Stimulated activated CD4-positive, alpha-beta T cell treated with anti-CD3 and anti-CD28 coated beads, Interleukin-12 subunit alpha, Interleukin-12 subunit beta, amount 100 ng/mL, for 48 hours (primary cell): Measurements from ENCODE around the gene TMEM176A.
"Not testable (repeated sequence)": the region's sequence is repeated elsewhere in the genome, so short reads cannot be mapped to it uniquely, and the experiment has no call there.

Source experiments
- DNase-seq, 3 donors: peaks; one replicate each; pipeline ENCODE4 v3.0.0-alpha.2; 2020; ENCODE audit warnings: low read depth in 2 of 3, low spot score in 1 of 3

TMEM176A gene

DNA sequence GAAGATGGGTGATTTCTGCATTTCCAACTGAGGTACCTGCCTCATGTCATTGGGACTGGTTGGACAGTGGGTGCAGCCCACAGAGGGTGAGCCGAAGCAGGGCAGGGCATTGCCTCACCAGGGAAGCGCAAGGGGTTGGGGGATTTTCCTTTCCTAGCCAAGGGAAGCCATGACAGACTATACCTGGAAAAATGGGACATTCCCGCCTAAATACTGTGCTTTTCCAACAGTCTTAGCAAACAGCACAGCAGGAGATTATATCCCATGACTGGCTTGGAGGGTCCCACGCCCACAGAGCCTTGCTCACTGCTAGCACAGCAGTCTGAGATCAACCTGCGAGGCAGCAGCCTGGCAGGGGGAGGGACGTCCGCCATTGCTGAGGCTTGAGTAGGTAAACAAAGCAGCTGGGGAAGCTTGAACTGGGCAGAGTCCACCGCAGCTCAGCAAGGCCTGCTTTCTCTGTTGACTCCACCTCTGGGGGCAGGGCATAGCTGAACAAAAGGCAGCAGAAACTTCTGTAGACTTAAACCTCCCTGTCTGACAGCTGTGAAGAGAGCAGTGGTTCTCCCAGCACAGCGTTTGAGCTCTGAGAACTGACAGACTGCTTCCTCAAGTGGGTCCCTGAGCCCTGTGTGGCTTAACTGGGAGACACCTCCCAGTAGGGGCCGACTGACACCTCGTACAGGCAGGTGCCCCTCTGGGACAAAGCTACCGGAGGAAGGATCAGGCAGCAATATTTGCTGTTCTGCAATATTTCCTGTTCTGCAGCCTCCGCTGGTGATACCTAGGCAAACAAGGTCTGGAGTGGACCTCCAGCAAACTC, 7.3 kb downstream of the TMEM176A start:
- not testable (repeated sequence) for DNase-seq

DNA sequence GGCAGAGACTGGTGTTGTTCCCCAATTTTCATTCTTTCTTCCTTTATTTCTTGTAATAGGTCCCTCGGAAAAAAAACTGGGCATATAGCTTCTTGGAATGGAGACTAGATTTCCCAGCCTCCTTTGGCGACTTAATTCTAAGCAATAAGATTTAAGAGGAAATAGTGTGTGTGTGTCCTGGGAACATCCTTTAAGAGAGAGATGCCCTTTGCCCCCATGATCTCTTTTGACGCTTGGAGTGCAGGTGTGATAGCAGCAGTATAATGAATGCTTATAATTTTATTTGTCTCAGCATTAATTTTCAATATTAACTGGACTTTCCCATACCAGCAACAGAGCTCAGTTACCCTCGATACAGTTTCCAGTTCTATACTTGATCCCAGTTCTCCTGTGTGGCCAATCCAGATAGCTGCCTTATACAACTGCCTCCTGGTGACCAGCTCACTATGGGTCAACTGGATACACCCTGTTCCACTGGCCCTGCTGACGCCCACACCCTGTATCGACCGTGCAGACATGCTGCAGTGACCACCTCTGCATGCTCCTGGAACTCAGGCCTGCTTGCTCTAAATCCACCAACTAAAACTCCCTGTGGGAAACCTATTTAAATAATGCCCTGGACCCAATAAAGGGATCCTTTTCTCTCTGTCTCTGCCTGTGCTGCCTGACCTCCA, 13.9 kb downstream of the TMEM176A start:
- DNase-seq: no peak

DNA sequence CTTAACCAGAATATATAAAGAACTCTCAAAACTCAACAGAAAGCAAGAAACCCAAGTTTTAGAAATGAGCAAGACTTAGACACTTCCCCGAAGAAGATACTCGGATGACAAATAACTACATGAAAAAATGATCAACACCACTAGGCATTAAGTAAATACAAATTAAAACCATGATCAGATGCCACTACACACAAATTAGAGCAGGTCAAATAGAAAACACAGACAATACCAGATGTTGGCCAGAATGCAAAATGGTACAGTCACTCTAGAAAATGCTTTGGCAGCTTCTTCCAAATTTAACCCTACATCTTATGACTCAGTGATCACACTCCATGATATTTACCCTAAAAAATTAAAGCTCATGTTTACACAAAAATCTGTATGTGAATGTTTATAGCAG, 18.4 kb downstream of the TMEM176A start:
- DNase-seq: no peak

GRCh38 chr7:150820148-150820547, 19.6 kb downstream of the TMEM176A start:
- no peak for DNase-seq

- no peak for DNase-seq
These were observed 20.1 kb downstream of the TMEM176A start for GRCh38 chr7:150820578-150821198.

- no peak for DNase-seq
These were observed 22.5 kb downstream of the TMEM176A start for GRCh38 chr7:150823043-150823442.

DNA sequence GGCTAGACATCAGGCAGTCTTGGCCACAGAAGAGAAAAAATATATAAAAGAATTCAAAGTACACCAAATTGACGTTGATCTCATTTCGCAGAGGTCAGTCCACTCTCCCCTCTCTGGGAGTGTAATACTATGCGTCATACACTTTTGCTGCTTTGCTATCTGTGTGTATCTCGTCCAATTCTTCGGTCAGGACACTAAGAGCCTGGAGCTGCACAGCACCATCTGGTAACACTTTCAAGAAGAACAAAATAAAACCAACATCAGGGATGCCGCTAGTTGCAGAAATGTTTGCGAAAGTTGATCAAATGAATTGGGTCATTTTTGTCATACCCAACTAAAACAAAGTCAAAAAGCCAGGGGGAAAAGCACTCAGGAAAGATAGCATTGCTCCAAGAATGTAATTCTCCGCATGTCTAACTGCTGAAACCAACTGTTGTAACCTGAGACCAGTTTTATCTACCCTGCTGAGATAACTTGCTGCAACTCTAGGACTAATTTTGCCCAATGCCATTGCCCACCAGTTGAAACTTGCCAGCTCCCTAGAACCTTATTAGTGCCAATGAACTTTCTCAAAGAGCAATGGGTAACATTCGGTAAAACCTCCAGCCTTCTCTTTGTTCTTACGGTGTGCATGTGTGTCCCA, 23.0 kb downstream of the TMEM176A start:
- no peak for DNase-seq

GRCh38 chr7:150824379-150825177, 24.0 kb downstream of the TMEM176A start:
- DNase-seq: no peak

GRCh38 chr7:150826061-150826849, 25.7 kb downstream of the TMEM176A start:
- DNase-seq: no peak

DNA sequence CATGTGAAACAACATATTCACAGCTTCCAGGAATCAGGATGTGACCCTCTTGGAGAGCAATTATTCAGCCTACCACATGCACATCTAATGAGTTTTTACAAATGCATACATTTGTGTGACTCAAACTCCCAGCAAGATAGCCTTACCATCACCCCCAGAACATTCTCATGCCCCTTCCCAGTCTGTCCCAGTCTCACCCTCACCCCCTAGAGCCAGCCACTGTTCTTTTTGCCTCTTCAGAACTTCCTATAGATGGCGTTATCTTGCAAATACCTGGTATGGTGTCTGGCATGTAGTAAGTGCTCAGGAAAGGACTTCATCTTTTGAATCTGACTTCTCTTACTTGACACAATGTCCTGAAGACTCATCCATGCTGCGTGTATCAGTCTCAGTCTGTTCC, 27.8 kb downstream of the TMEM176A start:
- DNase-seq: no peak

DNA sequence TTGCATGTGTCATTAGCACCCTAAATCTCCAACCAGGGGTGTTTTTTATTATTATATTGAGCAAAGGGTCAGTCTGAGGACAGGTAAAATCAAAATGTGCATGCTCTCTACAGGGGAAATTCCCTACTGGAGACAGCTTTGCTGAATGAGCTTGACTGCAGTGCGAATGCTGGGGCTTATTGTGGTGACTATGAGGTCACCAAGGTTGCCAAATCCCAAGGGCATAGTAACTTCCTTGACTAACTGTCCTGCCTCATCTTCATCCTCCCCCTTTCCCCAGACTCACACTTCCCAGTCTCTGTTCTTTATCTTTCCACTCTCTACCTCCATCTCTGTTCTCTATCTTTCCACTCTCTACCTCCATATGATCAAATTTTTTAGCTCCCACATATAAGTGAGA, 28.9 kb downstream of the TMEM176A start:
- DNase-seq: no peak

GRCh38 chr7:150830937-150831336, 30.4 kb downstream of the TMEM176A start:
- no peak for DNase-seq

- no peak for DNase-seq
These were observed 31.3 kb downstream of the TMEM176A start for GRCh38 chr7:150831851-150832250.

- no peak for DNase-seq
These were observed 34.5 kb downstream of the TMEM176A start for GRCh38 chr7:150835019-150835418.

- no peak for DNase-seq
These were observed 35.2 kb downstream of the TMEM176A start for GRCh38 chr7:150835702-150836280.

DNA sequence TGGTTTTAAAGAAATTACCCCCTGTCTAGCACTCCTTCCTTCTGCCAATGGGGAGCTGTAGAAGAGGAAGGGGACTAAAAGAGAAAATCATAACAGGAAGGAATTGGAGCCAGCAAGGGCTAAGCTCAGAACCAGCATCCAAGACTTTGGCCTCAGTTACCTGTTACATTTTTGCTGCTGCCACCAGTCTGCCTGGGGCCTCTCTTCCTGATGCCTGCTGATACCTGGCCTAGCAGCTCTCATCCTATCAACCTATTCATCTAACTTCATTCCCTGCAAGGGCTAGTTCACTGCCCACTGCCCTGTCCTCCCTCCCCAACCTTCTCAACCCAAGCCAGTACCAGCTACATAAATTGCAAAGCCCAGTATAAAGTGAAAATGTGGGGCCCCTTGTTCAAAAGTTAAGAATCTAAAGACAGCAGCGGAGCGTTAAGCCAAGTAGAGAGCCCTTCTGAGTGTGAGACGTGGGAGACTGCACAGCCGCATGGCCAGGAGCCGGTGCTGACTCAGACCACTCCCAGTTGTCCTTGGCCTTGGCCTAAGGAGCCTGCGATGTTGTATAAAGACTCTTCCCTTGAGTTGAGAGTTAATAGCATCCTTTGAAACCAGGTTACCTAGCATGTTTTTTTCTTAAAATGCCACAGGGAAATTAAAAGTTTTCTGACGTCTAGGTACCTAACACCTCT, 38.5 kb downstream of the TMEM176A start:
- no peak for DNase-seq

DNA sequence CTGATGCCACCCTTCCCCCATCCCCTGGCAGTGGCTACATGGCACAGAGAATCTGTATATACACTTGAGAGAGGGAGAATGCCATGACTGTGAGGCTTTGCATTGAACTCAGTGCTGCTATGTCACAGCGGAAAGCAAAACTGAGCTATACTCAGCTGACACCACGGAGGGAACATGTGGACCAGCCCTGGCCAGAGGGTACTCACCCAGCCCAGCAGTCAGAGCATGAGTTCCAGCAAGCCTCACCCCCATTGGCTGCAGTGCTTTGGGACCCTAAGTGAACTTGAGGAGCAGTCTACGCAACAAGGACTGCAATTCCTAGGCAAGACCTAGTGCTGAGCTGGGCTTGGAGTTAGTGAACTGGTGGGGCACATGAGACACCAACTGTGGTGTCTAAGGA, 41.4 kb downstream of the TMEM176A start:
- DNase-seq: no peak

GRCh38 chr7:150842716-150843115, 42.1 kb downstream of the TMEM176A start:
- no peak for DNase-seq

DNA sequence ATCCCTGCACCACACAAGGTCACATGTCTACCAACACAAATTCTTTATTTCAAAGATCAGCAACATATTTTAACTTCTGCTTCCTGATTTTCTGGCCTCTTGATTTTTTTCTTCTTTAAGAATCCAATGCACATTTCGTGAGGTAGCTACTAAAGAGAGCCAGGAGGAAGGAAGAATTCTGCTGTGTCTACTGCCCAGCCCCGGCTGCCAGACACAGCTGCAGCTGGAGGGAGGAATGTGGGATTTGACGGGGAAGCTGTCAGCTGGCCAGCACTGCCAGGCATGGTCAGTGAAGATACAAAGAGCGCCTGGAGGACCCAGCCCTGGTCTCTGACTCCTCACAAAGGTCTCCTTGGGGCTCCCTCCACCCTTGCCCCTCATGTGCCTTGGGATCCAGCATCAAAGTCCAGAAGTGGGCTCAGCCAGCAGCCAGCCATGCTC, 44.9 kb downstream of the TMEM176A start:
- no peak for DNase-seq
